Upper lobe of left lung (tissue), 4 donors: ENCODE results near the gene PIKFYVE.

Experiments
- POLR2A ChIP-seq, 4 donors: fragments of 450-650 bp; IDR thresholded peaks; one replicate each; pipeline ENCODE4 v1.5.1; 2016 to 2017; ENCODE audit warnings: antibody characterized with exemption in 4 of 4, mild to moderate bottlenecking in 2 of 4
- POLR2AphosphoS5 ChIP-seq, 2 donors: sonication (generic); formaldehyde crosslinking; IDR thresholded peaks; one replicate each; pipeline ENCODE4 v1.5.1; 2017; ENCODE audit warnings: antibody characterized with exemption in 2 of 2
- TF ChIP-seq, protein P1 (sequence below), 6 experiments: fragments of 450-650 bp in 4 of 6; fragments of 200-600 bp in 2 of 6; sonication (generic) in 2 of 6; IDR thresholded peaks; one replicate each; pipeline ENCODE4 v1.5.1; 2016 to 2019; ENCODE audit warnings: antibody characterized with exemption in 6 of 6

DNA sequence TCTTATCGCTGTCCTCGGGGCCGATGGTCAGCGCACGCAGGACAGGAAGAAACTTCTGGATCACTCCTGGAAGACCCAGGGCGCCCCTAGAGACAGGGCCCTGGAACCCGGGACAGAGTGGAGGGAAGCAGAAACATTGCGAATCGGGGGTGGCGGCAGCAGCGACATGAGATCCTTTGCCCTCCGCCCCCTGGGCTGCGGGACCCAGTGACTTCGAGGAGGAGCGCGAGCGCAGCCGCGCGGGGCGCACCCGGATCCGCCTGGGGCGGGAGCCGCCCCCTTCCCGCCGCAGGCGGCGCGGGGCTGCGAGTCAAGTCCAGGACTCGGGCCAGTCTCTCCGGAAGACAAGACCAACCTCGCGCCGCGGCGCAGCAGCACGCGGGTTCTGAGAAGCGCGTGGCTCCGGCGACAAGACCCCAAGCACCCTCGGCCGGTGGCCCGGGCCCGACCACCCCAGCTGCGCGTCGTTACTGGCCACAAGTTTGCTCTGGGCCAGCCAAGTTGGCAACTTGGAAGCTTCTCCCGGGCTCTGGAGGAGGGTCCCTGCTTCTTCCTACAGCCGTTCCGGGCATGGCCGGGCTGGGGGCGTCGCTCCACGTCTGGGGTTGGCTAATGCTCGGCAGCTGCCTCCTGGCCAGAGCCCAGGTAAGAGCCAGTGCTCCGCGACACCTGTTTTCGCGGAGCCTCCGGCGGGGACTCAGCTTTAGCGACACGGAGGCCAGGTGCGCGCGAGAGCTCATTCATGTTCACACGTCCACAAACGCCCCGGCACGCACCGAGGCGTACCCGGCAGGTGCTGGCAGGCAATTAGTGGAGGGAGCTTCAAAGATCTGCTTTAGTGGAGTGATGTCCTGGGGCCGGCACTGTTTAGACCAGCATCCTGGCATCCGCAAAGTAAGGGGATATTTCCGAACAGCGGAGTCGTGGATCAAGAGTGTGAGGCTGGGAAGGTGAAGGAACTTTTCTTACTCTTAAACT is 140.7 kb downstream of the PIKFYVE start, which contains the start of gene PTH2R:
- no peak for TF ChIP-seq POLR2A (IDR thresholded peaks at IDR 0.05)
- TF ChIP-seq, protein P1, sequence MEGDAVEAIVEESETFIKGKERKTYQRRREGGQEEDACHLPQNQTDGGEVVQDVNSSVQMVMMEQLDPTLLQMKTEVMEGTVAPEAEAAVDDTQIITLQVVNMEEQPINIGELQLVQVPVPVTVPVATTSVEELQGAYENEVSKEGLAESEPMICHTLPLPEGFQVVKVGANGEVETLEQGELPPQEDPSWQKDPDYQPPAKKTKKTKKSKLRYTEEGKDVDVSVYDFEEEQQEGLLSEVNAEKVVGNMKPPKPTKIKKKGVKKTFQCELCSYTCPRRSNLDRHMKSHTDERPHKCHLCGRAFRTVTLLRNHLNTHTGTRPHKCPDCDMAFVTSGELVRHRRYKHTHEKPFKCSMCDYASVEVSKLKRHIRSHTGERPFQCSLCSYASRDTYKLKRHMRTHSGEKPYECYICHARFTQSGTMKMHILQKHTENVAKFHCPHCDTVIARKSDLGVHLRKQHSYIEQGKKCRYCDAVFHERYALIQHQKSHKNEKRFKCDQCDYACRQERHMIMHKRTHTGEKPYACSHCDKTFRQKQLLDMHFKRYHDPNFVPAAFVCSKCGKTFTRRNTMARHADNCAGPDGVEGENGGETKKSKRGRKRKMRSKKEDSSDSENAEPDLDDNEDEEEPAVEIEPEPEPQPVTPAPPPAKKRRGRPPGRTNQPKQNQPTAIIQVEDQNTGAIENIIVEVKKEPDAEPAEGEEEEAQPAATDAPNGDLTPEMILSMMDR (IDR thresholded peaks at IDR 0.05), result no peak
- TF ChIP-seq POLR2AphosphoS5 (IDR thresholded peaks at IDR 0.05), result no peak
